ENCODE results near the gene NDUFA12.

The NDUFA12 gene

GRCh38 chr12:95034750-95035149, 31.3 kb upstream of the NDUFA12 start:
- ChIA-PET POLR2A (no interaction called here), CTCF (interaction anchor here (0.6 kb wide), 1 partner anchor 12 kb away, joined by 3 read pairs; no protein-coding TSS in a partner anchor)
- H3K36me3 ChIP-seq (ENCODE audit: control insufficient read depth in 2 of 2, insufficient read depth in 1 of 2, low read length in 2 of 2): peaks cover 35 to 52% of the 10 kb centered on the region in 2 experiments
- no peaks in the 10 kb centered on the region for H3K4me1 ChIP-seq (ENCODE audit: control insufficient read depth, insufficient read depth, low read length)
- H3K9me3 ChIP-seq (ENCODE audit: control insufficient read depth, insufficient read depth, low read depth, low read length): no peaks in the 10 kb centered on the region
- no peak overlapping the region for H3K27ac ChIP-seq (ENCODE audit: extremely low read depth, low read depth, low read length)
- TF ChIP-seq ZNF175 (tag by site-specific recombination; IDR thresholded peaks at IDR 0.05) (no peak), ZNF692 (tag by site-specific recombination; IDR thresholded peaks at IDR 0.05) (peak; percentile 79), TRIM28 (IDR thresholded peaks at IDR 0.05; ENCODE audit: borderline replicate concordance, low read length) (no peak), ZFP69B (tag by site-specific recombination; IDR thresholded peaks at IDR 0.05) (0 out of 2 replicates have a peak, but pooled peaks have one; percentile 38)
- H3K4me3 ChIP-seq (ENCODE audit: low read depth, low read length): no peak overlapping the region

DNA sequence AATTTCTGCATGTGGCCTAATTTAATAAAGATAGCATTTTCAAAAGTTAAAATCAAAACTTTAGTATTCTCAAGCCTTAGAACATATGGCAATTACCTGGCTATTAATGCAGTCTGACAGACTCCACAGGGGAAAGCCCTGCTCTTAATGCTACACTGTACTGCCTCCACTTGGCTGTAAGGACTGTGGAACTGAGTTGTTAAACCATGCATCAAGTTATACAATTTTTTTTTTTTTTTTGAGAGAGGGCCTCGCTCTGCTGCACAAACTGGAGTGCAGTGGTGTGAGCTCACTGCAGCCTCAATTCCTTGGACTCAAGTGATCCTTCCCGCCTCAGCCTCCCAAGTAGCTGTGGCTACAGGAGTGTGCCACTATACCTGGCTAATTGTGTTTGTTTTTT, 19.0 kb upstream of the NDUFA12 start:
- Histone ChIP-seq H3K27ac (ENCODE audit: extremely low read depth, low read depth, low read length) (no peak overlapping the region), H3K4me1 (ENCODE audit: control insufficient read depth, insufficient read depth, low read length) (no peaks in the 10 kb centered on the region), H3K36me3 (ENCODE audit: control insufficient read depth in 2 of 2, insufficient read depth in 1 of 2, low read length in 2 of 2) (peaks cover 24 to 30% of the 10 kb centered on the region in 2 experiments), H3K4me3 (ENCODE audit: low read depth, low read length) (no peak overlapping the region), H3K9me3 (ENCODE audit: control insufficient read depth, insufficient read depth, low read depth, low read length) (no peaks in the 10 kb centered on the region)
- ChIA-PET CTCF (interaction anchor here (0.7 kb wide), 1 partner anchor 13 kb away, joined by 3 read pairs; no protein-coding TSS in a partner anchor), POLR2A (no interaction called here)
- TF ChIP-seq ZNF423 (tag by site-specific recombination; IDR thresholded peaks at IDR 0.05): no peak
- TF ChIP-seq ZNF654 (tag by site-specific recombination; IDR thresholded peaks at IDR 0.05; ENCODE audit: low read depth): 0 out of 2 replicates have a peak, but pooled peaks have one; percentile 2
- TF ChIP-seq ZNF391 (tag by site-specific recombination; IDR thresholded peaks at IDR 0.05; ENCODE audit: borderline replicate concordance, low read depth): no peak
- no peak for TF ChIP-seq SCRT1 (tag by site-specific recombination; IDR thresholded peaks at IDR 0.05; ENCODE audit: borderline replicate concordance)

GRCh38 chr12:95017482-95017881, 14.0 kb upstream of the NDUFA12 start:
- ChIA-PET CTCF (no interaction called here), POLR2A (interaction anchor here (0.7 kb wide), 1 partner anchor 500 kb away, joined by 3 read pairs; no protein-coding TSS in a partner anchor)
- TF ChIP-seq ZBTB7A (tag by site-specific recombination; IDR thresholded peaks at IDR 0.05; ENCODE audit: low read depth): no peak
- no peak for TF ChIP-seq ZNF311 (tag by site-specific recombination; IDR thresholded peaks at IDR 0.05; ENCODE audit: borderline replicate concordance)
- TF ChIP-seq ZNF488 (tag by site-specific recombination; IDR thresholded peaks at IDR 0.05): no peak
- TF ChIP-seq ZSCAN23 (tag by site-specific recombination; IDR thresholded peaks at IDR 0.05): no peak
- TF ChIP-seq, protein P1, sequence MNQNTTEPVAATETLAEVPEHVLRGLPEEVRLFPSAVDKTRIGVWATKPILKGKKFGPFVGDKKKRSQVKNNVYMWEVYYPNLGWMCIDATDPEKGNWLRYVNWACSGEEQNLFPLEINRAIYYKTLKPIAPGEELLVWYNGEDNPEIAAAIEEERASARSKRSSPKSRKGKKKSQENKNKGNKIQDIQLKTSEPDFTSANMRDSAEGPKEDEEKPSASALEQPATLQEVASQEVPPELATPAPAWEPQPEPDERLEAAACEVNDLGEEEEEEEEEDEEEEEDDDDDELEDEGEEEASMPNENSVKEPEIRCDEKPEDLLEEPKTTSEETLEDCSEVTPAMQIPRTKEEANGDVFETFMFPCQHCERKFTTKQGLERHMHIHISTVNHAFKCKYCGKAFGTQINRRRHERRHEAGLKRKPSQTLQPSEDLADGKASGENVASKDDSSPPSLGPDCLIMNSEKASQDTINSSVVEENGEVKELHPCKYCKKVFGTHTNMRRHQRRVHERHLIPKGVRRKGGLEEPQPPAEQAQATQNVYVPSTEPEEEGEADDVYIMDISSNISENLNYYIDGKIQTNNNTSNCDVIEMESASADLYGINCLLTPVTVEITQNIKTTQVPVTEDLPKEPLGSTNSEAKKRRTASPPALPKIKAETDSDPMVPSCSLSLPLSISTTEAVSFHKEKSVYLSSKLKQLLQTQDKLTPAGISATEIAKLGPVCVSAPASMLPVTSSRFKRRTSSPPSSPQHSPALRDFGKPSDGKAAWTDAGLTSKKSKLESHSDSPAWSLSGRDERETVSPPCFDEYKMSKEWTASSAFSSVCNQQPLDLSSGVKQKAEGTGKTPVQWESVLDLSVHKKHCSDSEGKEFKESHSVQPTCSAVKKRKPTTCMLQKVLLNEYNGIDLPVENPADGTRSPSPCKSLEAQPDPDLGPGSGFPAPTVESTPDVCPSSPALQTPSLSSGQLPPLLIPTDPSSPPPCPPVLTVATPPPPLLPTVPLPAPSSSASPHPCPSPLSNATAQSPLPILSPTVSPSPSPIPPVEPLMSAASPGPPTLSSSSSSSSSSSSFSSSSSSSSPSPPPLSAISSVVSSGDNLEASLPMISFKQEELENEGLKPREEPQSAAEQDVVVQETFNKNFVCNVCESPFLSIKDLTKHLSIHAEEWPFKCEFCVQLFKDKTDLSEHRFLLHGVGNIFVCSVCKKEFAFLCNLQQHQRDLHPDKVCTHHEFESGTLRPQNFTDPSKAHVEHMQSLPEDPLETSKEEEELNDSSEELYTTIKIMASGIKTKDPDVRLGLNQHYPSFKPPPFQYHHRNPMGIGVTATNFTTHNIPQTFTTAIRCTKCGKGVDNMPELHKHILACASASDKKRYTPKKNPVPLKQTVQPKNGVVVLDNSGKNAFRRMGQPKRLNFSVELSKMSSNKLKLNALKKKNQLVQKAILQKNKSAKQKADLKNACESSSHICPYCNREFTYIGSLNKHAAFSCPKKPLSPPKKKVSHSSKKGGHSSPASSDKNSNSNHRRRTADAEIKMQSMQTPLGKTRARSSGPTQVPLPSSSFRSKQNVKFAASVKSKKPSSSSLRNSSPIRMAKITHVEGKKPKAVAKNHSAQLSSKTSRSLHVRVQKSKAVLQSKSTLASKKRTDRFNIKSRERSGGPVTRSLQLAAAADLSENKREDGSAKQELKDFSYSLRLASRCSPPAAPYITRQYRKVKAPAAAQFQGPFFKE (tag by site-specific recombination; IDR thresholded peaks at IDR 0.05; ENCODE audit: borderline replicate concordance): no peak
- TF ChIP-seq ZNF324 (tag by site-specific recombination; IDR thresholded peaks at IDR 0.05): no peak
- no peak for TF ChIP-seq ZIC2 (tag by site-specific recombination; IDR thresholded peaks at IDR 0.05)
- no peak for TF ChIP-seq RBAK (tag by site-specific recombination; IDR thresholded peaks at IDR 0.05)
- TF ChIP-seq CTCF (tag by site-specific recombination; IDR thresholded peaks at IDR 0.05): no peak
- TF ChIP-seq, protein P2, sequence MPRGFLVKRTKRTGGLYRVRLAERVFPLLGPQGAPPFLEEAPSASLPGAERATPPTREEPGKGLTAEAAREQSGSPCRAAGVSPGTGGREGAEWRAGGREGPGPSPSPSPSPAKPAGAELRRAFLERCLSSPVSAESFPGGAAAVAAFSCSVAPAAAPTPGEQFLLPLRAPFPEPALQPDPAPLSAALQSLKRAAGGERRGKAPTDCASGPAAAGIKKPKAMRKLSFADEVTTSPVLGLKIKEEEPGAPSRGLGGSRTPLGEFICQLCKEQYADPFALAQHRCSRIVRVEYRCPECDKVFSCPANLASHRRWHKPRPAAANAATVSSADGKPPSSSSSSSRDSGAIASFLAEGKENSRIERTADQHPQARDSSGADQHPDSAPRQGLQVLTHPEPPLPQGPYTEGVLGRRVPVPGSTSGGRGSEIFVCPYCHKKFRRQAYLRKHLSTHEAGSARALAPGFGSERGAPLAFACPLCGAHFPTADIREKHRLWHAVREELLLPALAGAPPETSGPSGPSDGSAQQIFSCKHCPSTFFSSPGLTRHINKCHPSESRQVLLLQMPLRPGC (tag by site-specific recombination; IDR thresholded peaks at IDR 0.05): no peak
- no peak for TF ChIP-seq ZNF585B (tag by site-specific recombination; IDR thresholded peaks at IDR 0.05)
- no peak for TF ChIP-seq ZBTB20 (tag by site-specific recombination; IDR thresholded peaks at IDR 0.05)

More at GRCh38 chr12:95017482-95017881, 14.0 kb upstream of the NDUFA12 start:
- peaks cover 4 to 13% of the 10 kb centered on the region in 2 experiments for H3K36me3 ChIP-seq (ENCODE audit: control insufficient read depth in 2 of 2, insufficient read depth in 1 of 2, low read length in 2 of 2)
- no peak overlapping the region for H3K4me3 ChIP-seq (ENCODE audit: low read depth, low read length)
- no peaks in the 10 kb centered on the region for H3K9me3 ChIP-seq (ENCODE audit: control insufficient read depth, insufficient read depth, low read depth, low read length)
- H3K4me1 ChIP-seq (ENCODE audit: control insufficient read depth, insufficient read depth, low read length): no peaks in the 10 kb centered on the region
- no peak overlapping the region for H3K27ac ChIP-seq (ENCODE audit: extremely low read depth, low read depth, low read length)
